Left lobe of liver (tissue), 2 donors: ENCODE data around the gene AGR3. TPM values are rescaled to one million over a fixed set of nuclear protein-coding genes. Genes with fewer than 3 reads are reported as not detected.
"Not testable (repeated sequence)": the region's sequence is repeated elsewhere in the genome, so short reads cannot be mapped to it uniquely, and the experiment has no call there.

Experiments
- ATAC-seq: fragments of 200-7000 bp; cut with Tn5 transposase; one replicate; pipeline ENCODE4 v1.9.1; 2020; ENCODE audit warnings: mild to moderate bottlenecking, moderate library complexity
- DNase-seq: peaks from one replicate; pipeline ENCODE4 v3.0.0-alpha.2; 2020; ENCODE audit warnings: low spot score
- total RNA-seq: library from RNA; stranded (reverse); gene quantifications from one replicate; pipeline ENCODE4 v1.2.1, GENCODE V29; 2021
- donor health status: DM: no; HTN: no; CAD: no; lungs with moderate emphysema.
- donor health status: DM: no; HTN: yes; CAD: no.

The AGR3 gene
- total RNA-seq, 1 donor from 2014 or later, result 0.28 TPM

DNA sequence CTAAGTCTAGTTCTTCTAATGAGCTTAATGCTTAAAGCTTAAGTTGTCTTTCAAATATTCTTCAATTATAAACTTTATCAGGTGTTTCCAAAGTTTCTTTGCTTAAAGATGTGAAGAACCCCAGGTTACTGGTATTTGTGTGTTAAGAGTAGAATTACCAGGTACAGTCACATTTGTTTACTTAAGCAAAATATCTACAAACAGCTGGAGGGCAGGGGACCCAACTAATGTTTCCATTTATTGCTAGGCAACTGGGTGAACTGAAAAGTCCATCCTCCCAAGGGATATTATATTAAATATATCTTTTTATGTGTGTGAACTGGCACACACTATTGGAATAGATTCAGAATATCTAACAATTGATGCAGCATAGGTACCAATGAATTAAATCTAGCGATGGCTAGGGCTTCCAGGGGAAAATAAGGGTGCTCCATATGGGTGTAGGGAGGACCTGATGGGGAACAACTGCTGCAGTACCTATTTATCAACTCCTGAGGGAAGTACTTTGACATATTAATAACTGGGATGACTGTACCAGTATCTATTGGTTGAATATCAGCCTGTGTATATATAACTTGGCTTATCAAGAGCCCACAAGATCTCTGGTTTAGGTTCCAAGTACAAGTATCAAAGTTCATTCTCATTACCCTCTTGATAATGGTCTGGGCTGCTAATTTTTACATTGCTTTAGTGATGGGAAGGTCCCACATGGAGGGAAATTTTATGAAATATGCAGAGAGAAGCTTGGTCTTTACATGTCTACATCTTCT, 10.3 kb upstream of the AGR3 start:
- peak; percentile 70 for ATAC-seq
- no peak for DNase-seq

GRCh38 chr7:16891338-16891737, 9.6 kb upstream of the AGR3 start:
- no peak for DNase-seq
- peak; percentile 91 for ATAC-seq

DNA sequence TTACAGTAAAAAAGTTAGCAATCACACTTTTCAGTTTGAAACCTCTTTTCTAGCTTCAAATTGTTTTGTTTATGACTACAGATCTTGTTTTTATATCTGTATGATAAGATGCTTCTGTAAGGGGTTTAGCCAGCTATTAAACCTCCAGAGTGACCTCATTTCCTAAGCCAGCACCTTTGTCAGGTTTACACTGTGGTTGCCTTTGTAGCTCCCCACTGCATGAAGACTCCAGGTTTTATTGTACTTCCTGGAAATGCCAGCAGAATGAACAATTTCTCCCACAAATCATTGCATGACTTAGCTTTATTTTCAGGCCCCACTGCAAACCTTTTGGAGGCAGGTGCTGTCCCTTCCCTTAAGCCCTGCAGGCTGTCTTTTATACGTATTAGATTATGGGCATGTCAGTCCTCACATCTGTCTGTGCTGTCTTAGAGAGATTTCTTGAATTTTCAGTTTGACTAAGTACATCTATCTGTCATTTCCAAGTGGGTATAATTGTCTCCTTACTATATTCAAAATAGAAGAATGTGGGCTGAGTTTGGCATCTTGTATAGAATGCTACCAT, 8.2 kb upstream of the AGR3 start:
- no peak for ATAC-seq
- no peak for DNase-seq

GRCh38 chr7:16889305-16889704, 7.5 kb upstream of the AGR3 start:
- no peak for DNase-seq
- ATAC-seq, result peak; percentile 46

DNA sequence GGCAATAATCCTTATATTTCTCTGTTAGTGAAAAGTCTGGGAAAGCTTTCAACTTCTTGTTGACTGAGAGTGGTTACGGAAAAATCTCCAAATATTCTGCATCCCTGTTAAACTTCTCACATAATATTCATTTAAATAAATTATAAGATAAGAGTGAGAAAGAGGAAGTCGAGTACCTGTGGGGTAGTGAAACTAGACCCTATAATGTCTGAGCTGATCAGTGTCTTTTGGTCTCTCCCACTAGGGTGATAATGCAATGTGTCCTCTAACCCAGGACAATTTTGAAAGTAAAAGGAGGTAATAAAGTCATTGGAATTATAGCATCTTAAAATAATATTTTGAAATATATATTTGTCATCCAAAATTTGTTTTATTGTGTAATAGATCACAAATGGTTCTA, 2.1 kb upstream of the AGR3 start:
- ATAC-seq, result no peak
- DNase-seq, result no peak

- ATAC-seq (no peak), DNase-seq (no peak)
Measured at GRCh38 chr7:16880554-16880953, 1.2 kb downstream of the AGR3 start.

- no peak for ATAC-seq
- no peak for DNase-seq
Measured at GRCh38 chr7:16879181-16879580, 2.6 kb downstream of the AGR3 start.

DNA sequence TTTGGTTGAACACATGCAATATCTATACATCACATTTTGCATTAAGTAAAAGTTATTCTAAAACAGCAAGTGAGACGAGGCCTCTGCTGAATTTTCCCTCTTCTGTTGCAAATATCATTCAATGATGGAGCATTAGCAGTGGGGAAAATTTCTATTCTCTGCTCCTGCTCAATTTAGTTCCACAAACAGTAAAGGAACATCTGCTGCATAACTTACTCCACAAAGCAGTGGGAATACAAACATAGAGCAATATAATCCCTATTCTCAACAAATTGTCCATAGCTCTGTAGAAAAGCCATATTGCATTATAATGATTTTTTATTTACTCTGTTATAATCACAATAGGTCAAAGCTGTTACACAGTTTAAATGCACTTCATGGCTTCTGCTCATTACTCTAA, 5.9 kb downstream of the AGR3 start:
- no peak for ATAC-seq
- DNase-seq, result no peak

DNA sequence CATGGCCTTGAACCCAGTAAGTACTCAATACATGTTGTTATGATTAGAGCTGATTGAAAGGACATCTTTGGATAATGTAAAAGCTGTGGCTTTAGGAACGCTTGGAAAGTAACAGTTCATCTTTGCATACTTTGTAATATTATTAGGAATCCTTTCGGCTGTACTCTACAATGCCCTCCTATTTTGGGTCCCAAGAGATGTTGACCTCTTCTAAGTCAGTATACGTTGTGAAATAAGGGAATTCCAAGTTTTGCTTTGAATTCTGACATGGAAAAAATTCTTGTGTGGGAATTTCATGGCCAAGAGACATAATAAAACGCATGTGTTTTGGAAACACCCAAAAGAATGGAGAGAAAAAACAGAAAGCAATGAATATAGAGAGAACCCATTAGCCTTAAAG, 7.7 kb downstream of the AGR3 start:
- ATAC-seq, result no peak
- no peak for DNase-seq

- DNase-seq (no peak), ATAC-seq (no peak)
Measured at GRCh38 chr7:16867328-16867727, 14.5 kb downstream of the AGR3 start.

DNA sequence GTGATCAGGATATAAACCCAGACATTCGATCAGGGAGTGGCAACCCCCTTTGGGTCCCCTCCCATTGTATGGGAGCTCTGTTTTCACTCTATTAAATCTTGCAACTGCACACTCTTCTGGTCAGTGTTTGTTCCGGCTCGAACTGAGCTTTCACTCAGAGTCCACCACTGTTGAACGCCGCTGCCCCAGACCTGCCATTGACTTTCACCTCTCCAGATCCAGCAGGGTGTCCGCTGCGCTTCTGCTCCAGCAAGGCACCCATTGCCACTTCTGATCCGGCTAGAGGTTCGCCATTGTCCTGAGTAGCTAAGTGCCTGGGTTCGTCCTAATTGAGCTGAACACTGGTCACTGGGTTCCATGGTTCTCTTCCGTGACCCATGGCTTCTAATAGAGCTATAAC, 28.6 kb downstream of the AGR3 start:
- ATAC-seq, DNase-seq: not testable (repeated sequence)

DNA sequence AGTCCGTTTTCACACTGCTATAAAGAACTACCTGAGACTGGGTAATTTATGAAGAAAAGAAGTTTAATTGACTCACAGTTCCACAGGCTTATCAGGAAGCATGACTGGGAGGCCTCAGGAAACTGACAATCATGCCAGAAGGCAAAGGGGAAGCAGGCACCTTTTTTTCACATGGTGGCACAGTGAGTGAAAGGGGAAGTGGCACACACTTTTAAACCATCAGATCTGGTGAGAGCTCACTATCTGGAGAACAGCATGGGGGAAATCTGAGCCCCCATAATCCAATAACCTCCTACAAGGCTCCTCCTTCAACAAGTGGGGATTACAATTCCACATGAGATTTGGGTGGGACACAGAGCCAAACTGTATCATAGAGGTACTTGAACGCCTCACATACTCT, 30.0 kb downstream of the AGR3 start:
- ATAC-seq (no peak), DNase-seq (no peak)

GRCh38 chr7:16850614-16851466, 30.9 kb downstream of the AGR3 start:
- no peak for DNase-seq
- no peak for ATAC-seq

DNA sequence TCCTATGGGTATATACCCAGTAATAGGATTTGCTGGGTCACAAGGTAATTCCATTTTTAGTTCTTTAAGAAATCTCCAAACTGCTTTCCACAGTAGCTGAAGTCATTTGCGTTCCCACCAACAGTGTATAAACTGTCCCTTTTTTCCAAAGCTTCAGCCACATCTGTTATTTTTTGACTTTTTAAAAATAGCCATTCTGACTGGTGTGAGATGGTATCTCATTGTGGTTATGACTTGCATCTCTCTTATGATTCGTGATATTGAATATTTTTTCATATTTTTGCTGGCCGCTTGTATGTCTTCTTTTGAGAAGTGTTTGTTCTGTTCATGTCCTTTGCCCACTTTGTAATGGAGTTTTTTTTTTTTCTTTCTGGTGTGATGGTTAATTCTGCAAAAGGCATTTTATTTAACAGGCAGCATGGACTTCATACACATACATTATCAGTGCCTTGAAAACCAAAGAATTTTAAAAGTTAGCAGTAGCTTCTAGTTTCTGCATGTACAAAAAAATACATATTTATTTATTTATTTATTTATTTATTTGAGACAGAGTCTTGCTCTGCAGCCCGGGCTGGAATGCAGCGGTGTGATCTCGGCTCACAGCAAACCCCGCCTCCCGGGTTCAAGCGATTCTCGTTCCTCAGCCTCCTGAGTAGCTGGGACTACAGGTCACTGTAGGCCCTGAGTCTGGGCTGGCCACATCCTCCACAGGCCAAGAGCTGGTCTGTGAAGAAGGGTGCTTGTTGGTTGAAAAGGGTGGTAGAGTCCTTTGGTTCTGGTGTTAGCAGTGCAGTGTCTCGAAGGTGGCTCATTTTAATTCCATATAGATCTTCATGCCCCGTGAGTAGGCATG, 32.3 kb downstream of the AGR3 start:
- ATAC-seq, result no peak

GRCh38 chr7:16847381-16847860, 34.4 kb downstream of the AGR3 start:
- no peak for DNase-seq
- peak; percentile 25 for ATAC-seq

More for the DNA sequence above, 32.3 kb downstream of the AGR3 start:
- no peak for DNase-seq

- DNase-seq (no peak), ATAC-seq (no peak)
Measured at GRCh38 chr7:16846601-16847165, 35.1 kb downstream of the AGR3 start.

- ATAC-seq, result no peak
- DNase-seq, result no peak
Measured at GRCh38 chr7:16845746-16846145, 36.0 kb downstream of the AGR3 start.

GRCh38 chr7:16841681-16842080, 40.1 kb downstream of the AGR3 start:
- ATAC-seq (no peak), DNase-seq (no peak)

DNA sequence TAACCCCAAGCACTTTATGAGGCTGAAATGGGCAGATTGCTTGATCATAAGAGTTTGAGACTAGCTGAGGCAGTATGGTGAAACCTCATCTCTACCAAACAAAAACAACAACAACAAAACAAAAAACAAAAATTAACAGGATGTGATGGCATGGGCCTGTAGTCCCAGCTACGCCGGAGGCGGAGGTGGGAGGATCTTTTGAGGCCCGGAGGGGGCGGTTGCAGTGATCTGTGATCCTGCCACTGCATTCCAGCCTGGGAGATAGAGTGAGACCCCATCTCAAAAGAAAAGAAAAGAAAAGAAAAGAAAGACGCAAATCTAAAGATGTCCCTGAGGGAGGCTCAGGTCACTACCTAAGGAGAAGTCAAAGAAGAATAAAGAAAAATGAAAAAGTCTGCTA, 41.7 kb downstream of the AGR3 start:
- DNase-seq (no peak), ATAC-seq (no peak)

DNA sequence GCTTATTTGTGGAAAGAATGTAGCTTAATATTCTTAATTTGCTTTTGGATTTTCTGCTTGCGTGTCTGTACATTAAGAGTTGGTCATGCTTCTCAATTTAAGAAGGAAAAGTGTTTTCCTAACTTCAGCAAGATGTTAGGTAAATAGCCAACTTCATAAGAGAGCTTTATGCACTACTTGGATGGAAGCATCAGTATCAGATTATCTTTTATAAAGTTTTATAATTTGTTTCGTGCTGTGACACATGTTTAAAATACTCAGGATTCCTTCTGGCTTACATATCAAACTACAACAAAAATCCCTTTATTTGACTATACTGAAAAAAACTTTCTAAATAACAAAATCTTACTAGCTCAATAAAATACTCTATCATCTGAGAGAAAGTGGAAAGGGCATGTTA, 42.1 kb downstream of the AGR3 start:
- DNase-seq, result no peak
- ATAC-seq, result no peak
